Measurements from ENCODE around the gene ACLY.
A peak's percentile ranks its signal among the peaks of the same experiment; 100 is the strongest.
"Not testable (repeated sequence)": the region's sequence is repeated elsewhere in the genome, so short reads cannot be mapped to it uniquely, and the experiment has no call there.

ACLY gene

DNA sequence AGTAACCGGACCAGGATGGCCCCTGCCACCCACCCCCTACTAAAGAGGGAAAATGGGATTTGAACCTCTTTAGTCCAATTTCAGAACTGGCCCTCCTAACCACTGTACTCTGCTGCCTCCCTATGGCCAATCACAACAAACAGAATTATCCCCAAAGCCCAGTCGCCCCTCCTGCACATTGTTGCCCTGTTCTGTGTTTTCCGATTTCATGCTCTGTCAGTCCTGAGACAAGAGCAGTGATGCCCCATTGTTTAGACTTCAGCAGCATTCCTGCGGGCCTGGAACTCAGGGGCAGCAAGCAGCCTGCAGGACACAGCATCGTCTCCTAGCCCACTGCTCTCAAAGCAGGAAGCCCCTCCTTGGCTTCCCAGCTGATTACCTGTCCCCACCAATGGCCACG lies 33.0 kb downstream of the ACLY start:
- H3K4me3 Mint-ChIP-seq, result no peak overlapping the region
- H3K27ac Mint-ChIP-seq, result no peak overlapping the region
- peaks cover 2% of the 10 kb centered on the region for H3K4me1 Mint-ChIP-seq (ENCODE audit: low read depth)
- H3K9me3 Mint-ChIP-seq, result no peaks in the 10 kb centered on the region
- no peaks in the 10 kb centered on the region for H3K27me3 Mint-ChIP-seq (ENCODE audit: low read depth)
- H3K36me3 Mint-ChIP-seq (ENCODE audit: low read depth), result peaks cover 28% of the 10 kb centered on the region

DNA sequence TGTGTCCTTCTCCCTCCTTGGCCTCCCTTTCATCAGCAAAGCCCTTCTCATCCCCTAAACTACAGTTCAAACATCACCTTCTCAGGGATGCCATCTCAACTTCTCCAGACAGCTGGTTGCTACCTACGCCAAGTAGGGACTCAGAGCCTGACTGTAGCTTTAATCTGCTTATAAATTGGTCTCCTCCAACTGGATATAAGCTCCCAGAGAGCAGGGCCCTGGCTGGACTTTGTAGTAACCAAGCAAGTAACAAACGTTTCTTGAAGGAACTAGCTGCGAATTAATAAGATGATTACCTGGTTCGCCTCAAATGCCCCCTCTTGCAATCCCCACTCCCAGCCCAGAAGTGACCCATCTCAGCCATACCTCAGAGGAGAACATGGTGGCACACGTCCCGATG lies 36.0 kb downstream of the ACLY start:
- Mint-ChIP-seq H3K36me3 (ENCODE audit: low read depth) (peaks cover 30% of the 10 kb centered on the region), H3K4me3 (no peak overlapping the region), H3K4me1 (ENCODE audit: low read depth) (no peaks in the 10 kb centered on the region), H3K27me3 (ENCODE audit: low read depth) (no peaks in the 10 kb centered on the region), H3K27ac (no peak overlapping the region), H3K9me3 (no peaks in the 10 kb centered on the region)

DNA sequence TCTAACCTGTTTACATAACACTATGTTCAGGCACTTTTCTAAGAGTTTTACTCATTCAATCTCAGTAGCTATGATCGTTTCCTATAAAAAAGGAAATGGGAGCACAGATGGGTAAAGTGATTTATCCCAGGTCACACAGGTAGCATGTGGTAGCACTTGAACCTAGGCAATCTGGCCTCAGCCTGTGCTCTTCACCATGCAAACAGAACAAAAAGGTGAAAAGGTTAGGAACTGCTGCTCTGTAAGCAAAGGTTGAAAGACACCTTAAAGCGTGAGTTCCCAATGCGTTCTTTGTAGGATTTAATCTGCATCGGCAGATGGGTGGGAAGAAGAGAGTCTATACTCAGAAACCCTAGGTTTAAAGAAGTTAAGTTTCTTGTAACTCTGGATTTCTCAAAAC lies 38.6 kb downstream of the ACLY start:
- peaks cover 30% of the 10 kb centered on the region for H3K36me3 Mint-ChIP-seq (ENCODE audit: low read depth)
- no peak overlapping the region for H3K4me3 Mint-ChIP-seq
- H3K9me3 Mint-ChIP-seq, result no peaks in the 10 kb centered on the region
- no peak overlapping the region for H3K27ac Mint-ChIP-seq
- H3K4me1 Mint-ChIP-seq (ENCODE audit: low read depth), result no peaks in the 10 kb centered on the region
- no peaks in the 10 kb centered on the region for H3K27me3 Mint-ChIP-seq (ENCODE audit: low read depth)

DNA sequence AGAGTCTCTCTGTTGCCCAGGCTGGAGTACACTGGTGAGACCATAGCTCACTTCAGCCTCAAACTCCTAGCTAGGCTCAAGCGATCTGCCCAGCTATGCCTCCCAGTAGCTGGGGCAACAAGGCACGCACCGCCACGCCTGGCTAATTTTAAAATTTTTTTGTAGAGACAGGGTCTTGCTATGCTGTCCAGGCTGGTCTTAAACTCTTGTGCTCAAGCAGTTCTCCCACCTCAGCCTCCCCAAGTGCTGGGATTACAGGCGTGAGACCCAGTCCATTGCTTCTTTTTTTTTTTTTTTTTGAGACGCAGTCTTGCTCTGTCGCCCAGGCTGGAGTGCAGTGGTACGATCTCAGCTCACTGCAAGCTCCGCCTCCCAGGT lies 44.5 kb downstream of the ACLY start:
- H3K36me3 Mint-ChIP-seq (ENCODE audit: low read depth), result peaks cover 40% of the 10 kb centered on the region
- not testable (repeated sequence) for H3K9me3 Mint-ChIP-seq; H3K4me1 Mint-ChIP-seq (ENCODE audit: low read depth); H3K27me3 Mint-ChIP-seq (ENCODE audit: low read depth); H3K27ac Mint-ChIP-seq; H3K4me3 Mint-ChIP-seq

DNA sequence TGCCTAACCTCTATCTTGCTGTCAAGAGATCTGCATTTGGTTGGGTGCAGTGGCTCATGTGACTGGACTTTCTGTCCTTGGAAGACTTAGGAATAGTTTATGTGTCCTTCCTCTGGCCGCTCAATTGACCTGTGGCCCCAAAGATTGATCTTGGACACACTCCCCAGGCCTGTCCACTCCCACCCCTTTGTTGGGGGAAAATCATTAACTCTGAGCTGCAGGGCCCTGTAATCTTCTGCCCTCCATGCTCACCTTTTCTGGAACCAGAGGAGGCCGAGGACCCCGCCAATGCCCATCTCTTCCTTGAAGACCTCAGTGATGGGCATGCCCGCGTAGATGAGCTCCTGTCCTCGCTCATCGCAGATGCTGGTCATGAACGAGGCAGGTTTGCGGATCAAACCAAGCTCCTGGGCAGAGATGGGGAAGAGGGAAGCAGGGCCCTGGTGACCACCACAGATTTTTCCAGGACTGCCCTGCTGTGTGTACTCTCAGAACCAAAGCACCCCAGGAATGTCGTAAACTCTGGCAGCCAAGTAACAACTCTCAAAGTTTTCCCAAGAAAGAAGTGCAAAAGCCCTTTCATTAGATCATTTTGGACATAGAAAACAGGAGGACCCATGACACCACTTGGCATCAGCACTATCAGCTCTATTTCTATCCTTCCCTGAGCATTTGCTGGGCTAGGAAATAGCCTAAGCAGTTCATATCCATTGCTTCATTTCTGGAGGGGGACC lies 45.0 kb downstream of the ACLY start:
- H3K27ac Mint-ChIP-seq, result no peak overlapping the region
- peaks cover 44% of the 10 kb centered on the region for H3K36me3 Mint-ChIP-seq (ENCODE audit: low read depth)

DNA sequence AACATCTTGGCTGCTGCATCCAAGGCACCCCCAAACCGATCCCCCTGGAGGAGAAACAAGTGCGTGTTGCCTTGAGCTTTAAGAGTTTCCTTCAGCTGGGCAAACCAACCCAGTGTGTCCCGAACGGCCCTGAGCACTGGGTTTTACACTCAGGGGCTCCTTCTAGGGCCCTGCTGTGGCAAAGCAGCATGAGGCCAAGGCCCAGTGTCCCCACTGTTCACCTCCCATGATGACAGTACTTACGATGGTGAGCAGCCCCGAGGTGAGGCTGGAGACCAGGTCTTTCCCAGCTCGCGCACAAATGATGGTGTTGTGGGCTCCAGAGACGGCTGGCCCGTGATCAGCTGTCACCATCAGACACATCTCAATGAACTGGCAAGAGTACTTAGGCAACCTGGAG lies 47.0 kb downstream of the ACLY start:
- Mint-ChIP-seq H3K27me3 (ENCODE audit: low read depth) (no peaks in the 10 kb centered on the region), H3K4me3 (no peak overlapping the region), H3K9me3 (no peaks in the 10 kb centered on the region), H3K36me3 (ENCODE audit: low read depth) (peaks cover 49% of the 10 kb centered on the region), H3K27ac (no peak overlapping the region), H3K4me1 (ENCODE audit: low read depth) (peaks cover 16% of the 10 kb centered on the region)

More for the DNA sequence above, 45.0 kb downstream of the ACLY start:
- H3K9me3 Mint-ChIP-seq, result no peaks in the 10 kb centered on the region
- no peak overlapping the region for H3K4me3 Mint-ChIP-seq
- H3K4me1 Mint-ChIP-seq (ENCODE audit: low read depth), result peaks cover 11% of the 10 kb centered on the region
- H3K27me3 Mint-ChIP-seq (ENCODE audit: low read depth), result no peaks in the 10 kb centered on the region

DNA sequence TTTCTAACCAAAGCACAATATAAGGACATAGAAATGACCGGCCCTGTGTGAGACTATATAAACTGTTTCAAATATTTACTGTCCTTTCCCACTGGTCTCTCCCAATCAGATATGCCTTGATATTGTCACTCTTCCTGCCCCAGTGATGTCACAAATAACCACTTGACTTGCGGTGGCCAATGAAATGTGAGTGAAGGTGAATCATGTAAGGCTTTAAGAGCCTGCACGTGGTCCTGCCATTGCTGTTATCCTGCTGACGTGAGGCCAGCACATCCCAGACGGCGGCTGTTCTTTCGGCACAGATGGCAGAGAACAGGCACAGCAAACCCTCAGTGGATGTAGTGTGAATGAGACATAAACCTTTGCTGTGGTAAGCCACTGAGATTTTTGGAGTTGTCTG lies 48.1 kb downstream of the ACLY start:
- Mint-ChIP-seq H3K4me3 (no peak overlapping the region), H3K4me1 (ENCODE audit: low read depth) (peaks cover 16% of the 10 kb centered on the region), H3K9me3 (no peaks in the 10 kb centered on the region), H3K27ac (no peak overlapping the region), H3K27me3 (ENCODE audit: low read depth) (no peaks in the 10 kb centered on the region), H3K36me3 (ENCODE audit: low read depth) (peaks cover 46% of the 10 kb centered on the region)

DNA sequence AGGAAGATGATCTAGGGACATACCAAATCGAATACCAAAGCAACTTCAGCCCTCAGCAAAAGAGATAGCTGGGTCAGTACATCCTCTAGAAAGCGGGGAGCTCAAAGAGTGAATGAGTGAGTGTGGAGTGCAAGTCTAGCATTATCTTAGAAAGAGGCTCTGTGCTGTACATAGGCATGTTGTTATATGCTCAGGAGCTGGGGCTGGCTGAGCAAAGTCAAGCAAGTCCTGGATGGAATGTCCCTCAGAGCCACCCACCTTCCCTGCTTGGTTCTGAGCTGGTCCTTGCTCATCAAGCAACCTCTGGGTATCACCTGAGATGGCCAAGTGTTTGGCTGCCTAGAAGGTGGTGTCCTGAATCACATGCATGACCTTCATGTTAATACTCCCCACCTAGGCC lies 48.7 kb downstream of the ACLY start:
- peaks cover 19% of the 10 kb centered on the region for H3K4me1 Mint-ChIP-seq (ENCODE audit: low read depth)
- H3K36me3 Mint-ChIP-seq (ENCODE audit: low read depth), result peaks cover 46% of the 10 kb centered on the region
- peak overlapping the region; percentile 68 for H3K27ac Mint-ChIP-seq
- no peak overlapping the region for H3K4me3 Mint-ChIP-seq
- no peaks in the 10 kb centered on the region for H3K9me3 Mint-ChIP-seq
- H3K27me3 Mint-ChIP-seq (ENCODE audit: low read depth), result no peaks in the 10 kb centered on the region

DNA sequence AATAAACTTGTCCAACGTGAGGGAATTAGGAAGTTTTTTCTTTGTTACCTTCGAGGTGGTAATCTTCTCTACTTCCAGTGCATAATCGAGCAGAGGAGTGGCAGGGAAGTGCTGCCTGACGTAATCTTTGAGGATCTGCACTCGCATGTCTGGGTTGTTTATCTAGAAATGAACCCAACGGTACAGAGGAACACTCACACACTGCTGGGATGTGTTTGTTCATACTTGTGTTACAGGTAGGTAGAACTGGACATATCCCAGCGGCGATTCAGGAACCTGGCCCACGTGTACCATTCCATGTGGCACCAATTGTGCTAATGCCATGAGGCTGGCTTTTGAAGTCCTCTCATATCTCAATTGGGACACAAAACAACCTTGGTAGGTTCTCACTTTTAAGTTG lies 49.3 kb downstream of the ACLY start:
- Mint-ChIP-seq H3K4me1 (ENCODE audit: low read depth) (peaks cover 19% of the 10 kb centered on the region), H3K9me3 (no peaks in the 10 kb centered on the region), H3K27me3 (ENCODE audit: low read depth) (no peaks in the 10 kb centered on the region), H3K36me3 (ENCODE audit: low read depth) (peaks cover 46% of the 10 kb centered on the region), H3K27ac (peak overlapping the region; percentile 26), H3K4me3 (no peak overlapping the region)

DNA sequence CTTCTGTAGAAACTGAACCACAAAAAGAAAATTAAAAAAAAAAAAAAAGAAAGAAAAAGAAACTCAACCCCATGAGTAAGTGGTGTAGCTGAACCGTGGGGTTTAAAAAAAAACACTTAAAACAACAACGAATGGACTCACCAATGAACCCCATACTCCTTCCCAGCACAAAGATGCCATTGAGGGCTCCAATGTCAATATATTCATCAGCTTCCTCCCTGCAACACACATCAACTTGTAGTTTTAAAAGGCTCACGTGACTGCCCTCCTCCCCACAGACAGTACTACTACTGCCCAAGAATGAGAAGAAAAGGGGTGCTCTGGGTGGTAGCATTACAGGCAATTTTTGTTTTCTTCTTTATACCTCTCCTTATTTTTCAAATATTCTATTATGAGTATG lies 50.2 kb downstream of the ACLY start:
- H3K27ac Mint-ChIP-seq, result peak overlapping the region; percentile 86

DNA sequence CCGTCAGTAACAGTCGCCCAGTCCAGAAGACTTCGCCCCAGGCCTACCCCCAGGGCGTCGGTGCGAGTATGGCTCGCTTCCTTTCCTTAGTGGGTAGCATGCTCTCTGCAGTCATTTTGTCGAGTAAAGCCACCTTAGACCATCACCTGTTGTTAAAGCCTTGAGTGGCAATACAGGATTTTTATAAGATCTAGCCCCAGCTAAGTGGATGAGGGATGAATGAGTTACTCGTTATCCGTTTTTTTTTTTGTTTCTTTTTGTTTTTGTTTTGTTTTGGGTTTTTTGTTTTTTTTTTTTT lies 53.2 kb downstream of the ACLY start:
- Mint-ChIP-seq H3K27ac (peak overlapping the region; percentile 84), H3K9me3 (no peaks in the 10 kb centered on the region), H3K4me1 (ENCODE audit: low read depth) (peaks cover 23% of the 10 kb centered on the region), H3K27me3 (ENCODE audit: low read depth) (no peaks in the 10 kb centered on the region), H3K4me3 (peak overlapping the region; percentile 75), H3K36me3 (ENCODE audit: low read depth) (peaks cover 27% of the 10 kb centered on the region)

More for the DNA sequence above, 50.2 kb downstream of the ACLY start:
- Mint-ChIP-seq H3K27me3 (ENCODE audit: low read depth) (no peaks in the 10 kb centered on the region), H3K4me3 (peak overlapping the region; percentile 26), H3K4me1 (ENCODE audit: low read depth) (peaks cover 19% of the 10 kb centered on the region), H3K9me3 (no peaks in the 10 kb centered on the region), H3K36me3 (ENCODE audit: low read depth) (peaks cover 43% of the 10 kb centered on the region)

DNA sequence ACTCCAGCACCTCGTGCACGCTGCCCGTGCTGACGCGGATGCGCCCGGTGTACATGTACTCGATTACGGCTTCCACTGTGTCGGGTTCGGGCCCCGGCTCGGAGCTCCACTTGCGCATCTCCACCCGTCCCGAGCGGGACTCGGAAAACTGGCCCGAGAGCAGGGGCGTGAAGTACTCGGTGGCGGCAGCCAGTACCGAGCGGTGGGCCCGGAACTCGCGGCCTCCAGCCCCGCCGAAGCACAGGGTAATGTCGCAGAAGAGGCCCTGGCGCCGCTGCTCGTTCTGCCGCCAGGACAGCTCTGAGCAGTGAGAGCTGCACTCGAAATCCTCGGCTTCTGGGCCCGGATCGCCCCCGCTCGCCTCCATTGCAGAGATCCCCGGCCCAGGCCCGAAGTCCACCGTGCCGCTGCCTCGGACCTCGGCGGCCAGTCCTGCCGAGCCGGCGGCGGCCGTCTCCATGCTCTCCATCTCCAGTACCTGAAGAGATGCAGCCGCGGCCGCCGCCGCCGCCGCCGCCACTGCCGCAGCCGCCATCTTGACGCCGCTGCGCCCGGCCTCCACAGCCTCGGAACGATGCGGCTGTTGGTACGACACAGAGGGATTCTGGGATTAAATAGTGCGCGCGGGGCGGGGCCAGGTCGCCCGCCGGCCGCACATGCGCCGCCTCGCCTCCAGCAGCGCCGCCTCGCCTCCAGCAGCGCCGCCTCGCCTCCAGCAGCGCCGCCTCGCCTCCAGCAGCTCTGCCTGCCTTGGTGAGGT lies 53.7 kb downstream of the ACLY start, which contains the start of gene KLHL11:
TSS of gene KLHL11 (minus strand) at position 588 of the 760 bp plus-strand sequence. CDS start at position 535, 53 bp downstream.
- Mint-ChIP-seq H3K9me3 (no peaks in the 10 kb centered on the region), H3K27me3 (ENCODE audit: low read depth) (no peaks in the 10 kb centered on the region), H3K36me3 (ENCODE audit: low read depth) (peaks cover 21% of the 10 kb centered on the region), H3K4me3 (peak within 1 kb of the TSS; percentile 75), H3K4me1 (ENCODE audit: low read depth) (peaks cover 24% of the 10 kb centered on the region), H3K27ac (peak within 1 kb of the TSS; percentile 84)

DNA sequence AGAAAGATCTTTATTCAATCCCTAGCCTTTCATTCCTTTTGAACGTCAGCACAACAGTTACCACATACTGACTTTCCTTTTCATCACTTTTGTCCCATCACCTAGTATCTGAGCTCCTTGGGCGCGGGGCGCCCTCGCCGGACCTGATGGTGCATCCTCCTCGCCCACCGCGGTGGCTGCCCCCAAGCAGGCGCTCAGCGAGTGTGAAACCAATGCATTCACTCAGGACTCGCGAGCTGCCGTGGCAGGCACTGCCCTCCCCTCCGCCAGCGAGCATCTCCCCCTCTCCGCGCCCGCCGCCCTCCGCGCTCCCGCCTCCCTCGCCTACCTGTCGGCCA lies 54.3 kb downstream of the ACLY start:
- H3K4me3 Mint-ChIP-seq, result no peak overlapping the region
- H3K27me3 Mint-ChIP-seq (ENCODE audit: low read depth), result no peaks in the 10 kb centered on the region
- no peak overlapping the region for H3K27ac Mint-ChIP-seq
- no peaks in the 10 kb centered on the region for H3K9me3 Mint-ChIP-seq
- peaks cover 21% of the 10 kb centered on the region for H3K4me1 Mint-ChIP-seq (ENCODE audit: low read depth)
- H3K36me3 Mint-ChIP-seq (ENCODE audit: low read depth), result peaks cover 17% of the 10 kb centered on the region

DNA sequence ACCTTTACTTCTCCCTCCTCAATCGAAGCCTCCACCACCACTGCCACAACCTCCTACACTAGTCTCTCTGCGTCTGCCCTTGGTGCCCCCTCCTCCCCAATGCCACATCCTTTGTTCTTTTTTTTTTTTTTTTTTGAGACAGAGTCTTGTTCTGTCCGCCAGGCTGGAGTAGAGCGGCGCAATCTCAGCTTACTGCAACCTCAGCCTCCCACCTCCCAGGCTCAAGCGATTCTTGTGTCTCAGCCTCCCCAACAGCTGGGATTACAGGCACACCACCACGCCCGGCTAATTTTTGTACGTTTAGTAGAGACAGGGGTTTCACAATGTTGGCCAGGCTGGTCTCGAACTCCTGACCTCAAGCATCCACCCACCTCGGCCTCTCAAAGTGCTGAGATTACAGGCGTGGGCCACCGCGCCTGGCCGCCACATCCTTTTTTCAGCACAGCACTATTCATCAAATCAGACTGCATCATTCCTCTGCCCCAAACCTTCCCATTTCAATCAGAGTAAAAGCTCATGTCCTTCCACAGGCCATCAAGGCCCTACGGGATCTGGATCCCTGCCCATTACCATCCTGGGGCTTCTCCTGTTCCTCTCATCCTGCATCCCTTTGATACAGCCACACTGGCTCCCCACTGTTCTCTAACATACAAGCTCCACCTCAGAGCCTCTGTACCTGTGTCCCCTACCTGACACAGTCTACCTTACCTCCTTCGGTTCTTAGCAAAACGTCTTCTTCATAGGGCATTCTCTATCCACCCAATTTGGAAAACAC lies 55.5 kb downstream of the ACLY start:
- H3K4me1 Mint-ChIP-seq (ENCODE audit: low read depth), result peaks cover 9% of the 10 kb centered on the region
- H3K9me3 Mint-ChIP-seq, result no peaks in the 10 kb centered on the region
- no peaks in the 10 kb centered on the region for H3K27me3 Mint-ChIP-seq (ENCODE audit: low read depth)
- no peak overlapping the region for H3K4me3 Mint-ChIP-seq
- no peak overlapping the region for H3K27ac Mint-ChIP-seq
- H3K36me3 Mint-ChIP-seq (ENCODE audit: low read depth), result peaks cover 11% of the 10 kb centered on the region
